Measurements from ENCODE around the gene ABCG5.

DNA sequence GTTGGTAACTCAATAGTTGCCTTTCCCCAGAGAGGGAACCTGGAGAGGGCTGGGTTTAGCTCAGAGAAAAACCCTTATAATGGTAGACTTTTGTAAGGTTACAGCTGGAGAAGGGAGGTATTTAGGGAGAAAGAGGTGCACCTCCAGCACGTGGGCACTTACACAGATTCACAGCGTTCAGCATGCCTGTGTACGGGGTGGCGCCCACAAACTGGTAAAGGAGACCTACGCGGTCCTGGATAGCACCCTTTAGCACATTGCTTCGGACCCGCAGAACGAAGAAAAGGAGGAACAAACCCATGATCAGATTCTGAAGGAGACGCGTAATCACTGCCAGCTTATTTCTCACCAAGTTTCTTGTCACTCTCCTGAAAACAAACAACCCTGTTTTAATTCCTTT, 14.9 kb downstream of the ABCG5 start:
- TF ChIP-seq, protein P1, sequence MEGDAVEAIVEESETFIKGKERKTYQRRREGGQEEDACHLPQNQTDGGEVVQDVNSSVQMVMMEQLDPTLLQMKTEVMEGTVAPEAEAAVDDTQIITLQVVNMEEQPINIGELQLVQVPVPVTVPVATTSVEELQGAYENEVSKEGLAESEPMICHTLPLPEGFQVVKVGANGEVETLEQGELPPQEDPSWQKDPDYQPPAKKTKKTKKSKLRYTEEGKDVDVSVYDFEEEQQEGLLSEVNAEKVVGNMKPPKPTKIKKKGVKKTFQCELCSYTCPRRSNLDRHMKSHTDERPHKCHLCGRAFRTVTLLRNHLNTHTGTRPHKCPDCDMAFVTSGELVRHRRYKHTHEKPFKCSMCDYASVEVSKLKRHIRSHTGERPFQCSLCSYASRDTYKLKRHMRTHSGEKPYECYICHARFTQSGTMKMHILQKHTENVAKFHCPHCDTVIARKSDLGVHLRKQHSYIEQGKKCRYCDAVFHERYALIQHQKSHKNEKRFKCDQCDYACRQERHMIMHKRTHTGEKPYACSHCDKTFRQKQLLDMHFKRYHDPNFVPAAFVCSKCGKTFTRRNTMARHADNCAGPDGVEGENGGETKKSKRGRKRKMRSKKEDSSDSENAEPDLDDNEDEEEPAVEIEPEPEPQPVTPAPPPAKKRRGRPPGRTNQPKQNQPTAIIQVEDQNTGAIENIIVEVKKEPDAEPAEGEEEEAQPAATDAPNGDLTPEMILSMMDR (IDR thresholded peaks at IDR 0.05) = no peak
- TF ChIP-seq POLR2AphosphoS5 (IDR thresholded peaks at IDR 0.05; ENCODE audit: insufficient read depth in 1 of 2, low read depth in 1 of 2) = no peak
